Ectodermal cell (in vitro differentiated cells): Measurements from ENCODE around the gene RNF213.
"Not testable (repeated sequence)": the region's sequence is repeated elsewhere in the genome, so short reads cannot be mapped to it uniquely, and the experiment has no call there.

Experiments used
- H3K27ac ChIP-seq: 2 replicates; pipeline ENCODE4 v1.7.0; 2013; ENCODE audit warnings: mild to moderate bottlenecking, low read depth, low read length; ENCODE audit not compliant: insufficient read depth, poor library complexity, severe bottlenecking
- H3K27me3 ChIP-seq: 2 replicates; pipeline ENCODE4 v1.7.0; 2013; ENCODE audit warnings: mild to moderate bottlenecking, low read length; ENCODE audit not compliant: insufficient read depth, control insufficient read depth, poor library complexity, severe bottlenecking
- H3K36me3 ChIP-seq: one replicate; pipeline ENCODE4 v1.7.0; 2013; ENCODE audit warnings: low read length; ENCODE audit not compliant: control insufficient read depth, insufficient read depth
- H3K4me1 ChIP-seq: one replicate; pipeline ENCODE4 v1.7.0; 2013; ENCODE audit warnings: low read length; ENCODE audit not compliant: control insufficient read depth, insufficient read depth
- H3K4me3 ChIP-seq: 2 replicates; pipeline ENCODE4 v1.7.0; 2013; ENCODE audit warnings: low read depth, low read length, control low read depth; ENCODE audit not compliant: insufficient read depth
- H3K9me3 ChIP-seq: 2 replicates; pipeline ENCODE4 v1.7.0; 2013; ENCODE audit warnings: mild to moderate bottlenecking, low read length, moderate library complexity; ENCODE audit not compliant: control insufficient read depth
- WGBS, 2 experiments: methylation state at CpG; one replicate each; pipeline ENCODE4 v1.1.7; 2013; ENCODE audit warnings: missing lambda C conversion rate in 2 of 2; 5-methylcytosine and 5-hydroxymethylcytosine counted together

The RNF213 gene

GRCh38 chr17:80292521-80292971 is 31.9 kb downstream of the RNF213 start:
- WGBS, 2 experiments, result 89 to 92% methylated on average over 10 of the region's 10 CpGs
- no peak overlapping the region for H3K4me3 ChIP-seq
- no peaks in the 10 kb centered on the region for H3K9me3 ChIP-seq
- no peaks in the 10 kb centered on the region for H3K36me3 ChIP-seq
- no peaks in the 10 kb centered on the region for H3K4me1 ChIP-seq
- H3K27me3 ChIP-seq, result no peaks in the 10 kb centered on the region
- H3K27ac ChIP-seq, result peak overlapping the region; percentile 16

- Histone ChIP-seq H3K4me1 (no peaks in the 10 kb centered on the region), H3K36me3 (no peaks in the 10 kb centered on the region), H3K4me3 (no peak overlapping the region), H3K9me3 (no peaks in the 10 kb centered on the region), H3K27ac (no peak overlapping the region), H3K27me3 (no peaks in the 10 kb centered on the region)
- 88 to 97% methylated on average over 7 of the region's 7 CpGs for WGBS, 2 experiments
Measured at GRCh38 chr17:80294210-80294609, 33.6 kb downstream of the RNF213 start.

- Histone ChIP-seq H3K27ac (no peak overlapping the region), H3K9me3 (no peaks in the 10 kb centered on the region), H3K27me3 (no peaks in the 10 kb centered on the region), H3K4me3 (no peak overlapping the region), H3K36me3 (no peaks in the 10 kb centered on the region), H3K4me1 (no peaks in the 10 kb centered on the region)
- WGBS, 2 experiments, result 94 to 97% methylated on average over 6 of the region's 6 CpGs
Measured at GRCh38 chr17:80294653-80295052, 34.0 kb downstream of the RNF213 start.

GRCh38 chr17:80295146-80295545 is 34.5 kb downstream of the RNF213 start:
- Histone ChIP-seq H3K27ac (no peak overlapping the region), H3K4me1 (no peaks in the 10 kb centered on the region), H3K4me3 (no peak overlapping the region), H3K27me3 (no peaks in the 10 kb centered on the region), H3K36me3 (no peaks in the 10 kb centered on the region), H3K9me3 (no peaks in the 10 kb centered on the region)
- WGBS, 2 experiments, result 94 to 95% methylated on average over 5 of the region's 5 CpGs

GRCh38 chr17:80295559-80295958 is 34.9 kb downstream of the RNF213 start:
- no peaks in the 10 kb centered on the region for H3K9me3 ChIP-seq
- WGBS, 2 experiments, result 91 to 92% methylated on average over 5 to 6 of the region's 6 CpGs
- no peak overlapping the region for H3K4me3 ChIP-seq
- no peaks in the 10 kb centered on the region for H3K27me3 ChIP-seq
- H3K27ac ChIP-seq, result no peak overlapping the region
- no peaks in the 10 kb centered on the region for H3K4me1 ChIP-seq
- no peaks in the 10 kb centered on the region for H3K36me3 ChIP-seq

- 95% methylated on average over 14 of the region's 14 CpGs for WGBS, 2 experiments
- H3K27me3 ChIP-seq, result no peaks in the 10 kb centered on the region
- H3K36me3 ChIP-seq, result no peaks in the 10 kb centered on the region
- no peak overlapping the region for H3K4me3 ChIP-seq
- no peaks in the 10 kb centered on the region for H3K9me3 ChIP-seq
- H3K27ac ChIP-seq, result no peak overlapping the region
- no peaks in the 10 kb centered on the region for H3K4me1 ChIP-seq
Measured at GRCh38 chr17:80296221-80296620, 35.6 kb downstream of the RNF213 start.

GRCh38 chr17:80297996-80298560 is 37.4 kb downstream of the RNF213 start:
- no peaks in the 10 kb centered on the region for H3K36me3 ChIP-seq
- no peaks in the 10 kb centered on the region for H3K27me3 ChIP-seq

GRCh38 chr17:80299350-80300100 is 38.9 kb downstream of the RNF213 start:
- H3K36me3 ChIP-seq, H3K4me3 ChIP-seq, H3K9me3 ChIP-seq, H3K27me3 ChIP-seq, H3K27ac ChIP-seq, H3K4me1 ChIP-seq: not testable (repeated sequence)
- WGBS, 2 experiments, result 93 to 97% methylated on average over 4 of the region's 4 CpGs

More at GRCh38 chr17:80297996-80298560, 37.4 kb downstream of the RNF213 start:
- no peaks in the 10 kb centered on the region for H3K4me1 ChIP-seq
- WGBS, 2 experiments, result 94 to 95% methylated on average over 19 of the region's 19 CpGs
- no peak overlapping the region for H3K4me3 ChIP-seq
- no peak overlapping the region for H3K27ac ChIP-seq
- H3K9me3 ChIP-seq, result no peaks in the 10 kb centered on the region

- not testable (repeated sequence) for H3K27ac ChIP-seq, H3K27me3 ChIP-seq, H3K9me3 ChIP-seq, H3K4me3 ChIP-seq, H3K4me1 ChIP-seq, H3K36me3 ChIP-seq
- 89 to 95% methylated on average over 2 of the region's 2 CpGs for WGBS, 2 experiments
Measured at GRCh38 chr17:80300756-80301155, 40.1 kb downstream of the RNF213 start.

GRCh38 chr17:80303824-80304223 is 43.2 kb downstream of the RNF213 start:
- no peaks in the 10 kb centered on the region for H3K27me3 ChIP-seq
- peaks cover 8% of the 10 kb centered on the region for H3K36me3 ChIP-seq
- H3K9me3 ChIP-seq, result peaks cover 2% of the 10 kb centered on the region
- H3K4me1 ChIP-seq, result no peaks in the 10 kb centered on the region
- 94 to 96% methylated on average over 3 of the region's 3 CpGs for WGBS, 2 experiments
- H3K4me3 ChIP-seq, result no peak overlapping the region
- H3K27ac ChIP-seq, result no peak overlapping the region
